ENCODE results near the gene RPS3.

DNA sequence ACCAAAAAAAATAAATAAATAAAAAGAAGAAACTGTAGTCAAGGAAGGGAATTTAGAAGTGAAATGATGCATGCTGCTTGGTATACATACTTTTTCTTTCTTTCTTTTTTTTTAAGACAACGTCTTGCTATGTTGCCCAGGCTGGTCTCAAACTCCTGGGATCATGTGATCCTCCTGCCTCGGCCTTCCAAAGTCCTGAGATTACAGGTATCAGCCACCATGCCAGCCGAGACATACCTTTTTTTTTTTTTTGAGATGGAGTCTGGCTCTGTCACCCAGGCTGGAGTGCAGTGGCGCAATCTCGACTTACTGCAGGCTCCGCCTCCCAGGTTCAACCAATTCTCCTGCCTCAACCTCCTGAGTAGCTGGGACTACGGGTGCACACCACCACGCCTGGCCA, 26.1 kb upstream of the RPS3 start:
- no peak for TF ChIP-seq SUZ12 (IDR thresholded peaks at IDR 0.05; ENCODE audit: extremely low read depth, insufficient read depth, insufficient read length)
- TF ChIP-seq ZNF274 (IDR thresholded peaks at IDR 0.05; ENCODE audit: low read depth, low read length), result no peak
